Activated CD8-positive, alpha-beta T cell treated with anti-CD3 and anti-CD28 coated beads for 36 hours (primary cell): ENCODE results near the gene NKX2-2. TPM values are rescaled to one million over a fixed set of nuclear protein-coding genes. Genes with fewer than 3 reads are reported as not detected.
A peak's percentile ranks its signal among the peaks of the same experiment; 100 is the strongest.

Experiments
- ATAC-seq: fragments of 200-7000 bp; cut with Tn5 transposase; one replicate; pipeline ENCODE4 v1.10.0; 2021; ENCODE audit warnings: mild to moderate bottlenecking, moderate library complexity
- CTCF ChIA-PET: fragments of 350-600 bp; sonication (Branson Sonifier 250); formaldehyde crosslinking; loops from one replicate; lab custom pipeline; 2021; ENCODE audit warnings: antibody characterized with exemption; lab: Charles Lee
- POLR2A ChIA-PET: fragments of 350-600 bp; sonication (Branson Sonifier 250); formaldehyde crosslinking; loops from one replicate; lab custom pipeline; 2021; ENCODE audit warnings: antibody characterized with exemption; lab: Charles Lee
- DNase-seq: peaks from one replicate; pipeline ENCODE4 v3.0.0-alpha.2; 2020
- H3K27ac Mint-ChIP-seq: one replicate; pipeline ENCODE4 v1.8.0; 2021; ENCODE audit warnings: mild to moderate bottlenecking, mixed read lengths
- H3K27me3 Mint-ChIP-seq: one replicate; pipeline ENCODE4 v1.8.0; 2021; ENCODE audit warnings: mixed read lengths
- H3K36me3 Mint-ChIP-seq: one replicate; pipeline ENCODE4 v1.8.0; 2021; ENCODE audit warnings: low read depth, mixed read lengths
- H3K4me1 Mint-ChIP-seq: one replicate; pipeline ENCODE4 v1.8.0; 2021; ENCODE audit warnings: low read depth, mixed read lengths
- H3K4me3 Mint-ChIP-seq: one replicate; pipeline ENCODE4 v1.8.0; 2021; ENCODE audit warnings: mild to moderate bottlenecking, moderate library complexity, mixed read lengths
- H3K9me3 Mint-ChIP-seq: one replicate; pipeline ENCODE4 v1.8.0; 2021; ENCODE audit warnings: mixed read lengths
- intact Hi-C: fragments of 100-400 bp; cut with micrococcal nuclease; formaldehyde crosslinking; loops from one replicate; pipeline ENCODE4 v1.10.0; 2022
- total RNA-seq, 2 experiments: library from RNA; stranded (reverse); gene quantifications; one replicate each; pipeline ENCODE4 v1.2.3, GENCODE V29; 2021
- TF ChIP-seq, protein P1 (sequence below): fragments of 200-600 bp; IDR thresholded peaks from one replicate; pipeline ENCODE4 v1.8.0; 2022; ENCODE audit warnings: antibody characterized with exemption, mild to moderate bottlenecking

NKX2-2 gene
- total RNA-seq, 2 experiments from 2014 or later, result not detected

DNA sequence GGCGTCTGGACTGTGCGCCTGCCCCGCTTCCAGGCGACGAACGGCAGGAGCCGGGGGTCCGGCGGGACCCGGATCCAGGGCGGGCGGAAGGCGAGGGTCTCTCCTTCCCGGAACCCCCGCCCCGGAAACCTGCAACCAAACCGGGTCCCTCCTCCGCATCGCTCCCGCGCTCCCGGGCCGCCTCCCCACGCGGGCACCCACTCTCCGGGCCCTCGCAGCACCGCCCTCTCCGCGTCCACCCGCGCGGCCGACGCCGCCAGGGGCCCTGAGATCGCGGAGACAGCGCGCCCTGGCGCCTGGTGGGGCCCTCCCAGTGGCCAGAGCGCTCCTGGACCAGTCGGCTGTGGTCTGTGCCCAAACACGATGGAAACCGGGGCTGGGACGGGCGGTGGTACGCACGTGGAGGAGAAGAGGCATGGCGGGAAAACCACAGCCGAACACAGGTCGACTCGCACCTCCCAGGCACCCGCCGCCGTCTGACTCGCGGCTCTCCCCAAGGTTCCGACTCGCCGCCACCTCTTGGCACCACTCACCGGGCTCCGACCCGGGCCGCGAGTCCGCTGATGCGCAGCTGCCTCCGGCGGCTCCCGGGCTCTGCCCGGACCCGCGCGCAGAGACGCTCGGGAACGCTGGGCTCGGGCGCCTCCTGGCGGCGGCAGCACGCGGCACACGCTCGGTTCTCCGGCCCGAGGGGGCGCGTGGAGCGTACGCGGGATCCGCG is 7.9 kb downstream of the NKX2-2 start:
- no peak overlapping the region for H3K27ac Mint-ChIP-seq
- H3K27me3 Mint-ChIP-seq, result peaks cover 52% of the 10 kb centered on the region
- H3K4me1 Mint-ChIP-seq, result peaks cover 18% of the 10 kb centered on the region
- H3K9me3 Mint-ChIP-seq, result no peaks in the 10 kb centered on the region
- DNase-seq (peak; percentile 65), ATAC-seq (peak; percentile 75)
- H3K36me3 Mint-ChIP-seq, result no peaks in the 10 kb centered on the region
- intact Hi-C loops, result loop anchor here (1.0 to 5.0 kb wide), 3 partner anchors 109 to 644 kb away; partner anchors contain the start of gene NKX2-4
- peak overlapping the region; percentile 64 for H3K4me3 Mint-ChIP-seq
- CTCF ChIA-PET, result interaction anchor here (0.7 to 11.4 kb wide), 50 partner anchors 10 to 669 kb away, joined by 3 to 256 read pairs (median 4); partner anchors contain the start of genes KIZ, LINC00237 and XRN2
- TF ChIP-seq, protein P1, sequence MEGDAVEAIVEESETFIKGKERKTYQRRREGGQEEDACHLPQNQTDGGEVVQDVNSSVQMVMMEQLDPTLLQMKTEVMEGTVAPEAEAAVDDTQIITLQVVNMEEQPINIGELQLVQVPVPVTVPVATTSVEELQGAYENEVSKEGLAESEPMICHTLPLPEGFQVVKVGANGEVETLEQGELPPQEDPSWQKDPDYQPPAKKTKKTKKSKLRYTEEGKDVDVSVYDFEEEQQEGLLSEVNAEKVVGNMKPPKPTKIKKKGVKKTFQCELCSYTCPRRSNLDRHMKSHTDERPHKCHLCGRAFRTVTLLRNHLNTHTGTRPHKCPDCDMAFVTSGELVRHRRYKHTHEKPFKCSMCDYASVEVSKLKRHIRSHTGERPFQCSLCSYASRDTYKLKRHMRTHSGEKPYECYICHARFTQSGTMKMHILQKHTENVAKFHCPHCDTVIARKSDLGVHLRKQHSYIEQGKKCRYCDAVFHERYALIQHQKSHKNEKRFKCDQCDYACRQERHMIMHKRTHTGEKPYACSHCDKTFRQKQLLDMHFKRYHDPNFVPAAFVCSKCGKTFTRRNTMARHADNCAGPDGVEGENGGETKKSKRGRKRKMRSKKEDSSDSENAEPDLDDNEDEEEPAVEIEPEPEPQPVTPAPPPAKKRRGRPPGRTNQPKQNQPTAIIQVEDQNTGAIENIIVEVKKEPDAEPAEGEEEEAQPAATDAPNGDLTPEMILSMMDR, result peak; percentile 89
- POLR2A ChIA-PET, result interaction anchor here (1.1 kb wide), 1 partner anchor 270 kb away, joined by 5 read pairs; no protein-coding TSS in a partner anchor

DNA sequence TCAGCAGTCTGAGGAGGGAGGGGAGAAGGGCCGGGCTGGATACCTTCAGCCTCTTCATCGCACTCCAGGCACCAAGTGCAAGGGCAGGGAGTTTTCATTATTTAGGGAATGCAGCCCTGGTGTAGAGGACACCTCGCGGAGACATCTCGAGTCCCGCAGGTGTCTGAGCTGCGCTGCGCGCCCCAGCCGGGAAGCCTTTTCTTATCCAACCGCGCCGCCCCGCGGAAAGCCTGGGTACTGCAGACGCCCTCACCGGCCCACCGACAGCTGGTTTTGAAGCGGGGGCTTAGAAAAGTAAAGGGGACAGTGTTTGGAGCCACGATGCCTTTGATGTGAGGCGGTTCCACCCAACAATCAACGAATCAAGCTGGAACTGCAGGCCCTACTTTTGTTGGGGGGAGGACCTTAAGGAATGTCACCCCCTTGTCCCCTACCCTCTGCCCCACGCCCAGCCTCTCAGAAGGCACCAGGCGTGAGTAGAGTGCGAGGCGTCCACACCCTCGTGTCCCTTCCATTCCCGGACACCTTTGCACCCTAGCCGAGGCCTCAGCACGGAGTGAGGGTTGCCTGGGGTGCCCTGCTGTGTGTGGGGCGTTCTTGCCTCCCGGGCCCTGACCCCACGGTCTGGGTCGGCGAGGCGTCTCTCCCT is 8.6 kb downstream of the NKX2-2 start:
- no peaks in the 10 kb centered on the region for H3K36me3 Mint-ChIP-seq
- DNase-seq (peak; percentile 89), ATAC-seq (peak; percentile 78)
- H3K27ac Mint-ChIP-seq, result no peak overlapping the region
- H3K4me1 Mint-ChIP-seq, result peaks cover 15% of the 10 kb centered on the region
- H3K9me3 Mint-ChIP-seq, result no peaks in the 10 kb centered on the region
- H3K27me3 Mint-ChIP-seq, result peaks cover 51% of the 10 kb centered on the region
- ChIA-PET CTCF (interaction anchor here (0.7 to 11.4 kb wide), 52 partner anchors 10 to 668 kb away, joined by 3 to 256 read pairs (median 4); partner anchors contain the start of genes KIZ, LINC00237 and XRN2), POLR2A (interaction anchor here (1.1 kb wide), 1 partner anchor 269 kb away, joined by 5 read pairs; no protein-coding TSS in a partner anchor)
- intact Hi-C loops, result loop anchor here (1.0 to 5.0 kb wide), 3 partner anchors 108 to 643 kb away; partner anchors contain the start of gene NKX2-4
- TF ChIP-seq, protein P1, result peak; percentile 95
- H3K4me3 Mint-ChIP-seq, result peak overlapping the region; percentile 53

DNA sequence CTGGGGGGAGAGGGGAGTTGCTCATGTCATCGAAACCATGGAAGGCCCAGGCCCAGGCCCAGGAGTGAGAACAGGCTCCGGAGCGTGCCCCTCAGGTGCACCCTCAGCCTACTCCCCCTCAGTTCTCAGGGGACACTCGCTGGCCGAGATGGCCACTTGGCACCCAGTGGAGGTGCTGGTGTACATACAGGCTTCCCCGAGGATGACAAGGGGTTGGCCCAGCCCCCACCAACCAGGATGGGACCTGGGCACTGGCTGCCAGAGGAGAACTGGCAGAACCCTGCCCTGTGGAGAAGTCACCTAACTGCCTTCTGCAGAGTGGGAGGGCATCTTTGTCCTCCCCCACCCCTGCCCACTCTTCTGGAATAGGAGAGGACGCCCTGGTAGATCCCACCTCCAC is 9.5 kb downstream of the NKX2-2 start:
- intact Hi-C loops, result no loop called here
- DNase-seq, result no peak
- TF ChIP-seq, protein P1, result no peak
- Mint-ChIP-seq H3K36me3 (no peaks in the 10 kb centered on the region), H3K27me3 (peaks cover 42% of the 10 kb centered on the region), H3K9me3 (no peaks in the 10 kb centered on the region), H3K4me1 (peaks cover 14% of the 10 kb centered on the region), H3K4me3 (no peak overlapping the region), H3K27ac (no peak overlapping the region)
- POLR2A ChIA-PET, result no interaction called here
- CTCF ChIA-PET, result interaction anchor here (0.6 to 11.4 kb wide), 35 partner anchors 9 to 667 kb away, joined by 3 to 256 read pairs (median 5); partner anchors contain the start of gene XRN2
- no peak for ATAC-seq

DNA sequence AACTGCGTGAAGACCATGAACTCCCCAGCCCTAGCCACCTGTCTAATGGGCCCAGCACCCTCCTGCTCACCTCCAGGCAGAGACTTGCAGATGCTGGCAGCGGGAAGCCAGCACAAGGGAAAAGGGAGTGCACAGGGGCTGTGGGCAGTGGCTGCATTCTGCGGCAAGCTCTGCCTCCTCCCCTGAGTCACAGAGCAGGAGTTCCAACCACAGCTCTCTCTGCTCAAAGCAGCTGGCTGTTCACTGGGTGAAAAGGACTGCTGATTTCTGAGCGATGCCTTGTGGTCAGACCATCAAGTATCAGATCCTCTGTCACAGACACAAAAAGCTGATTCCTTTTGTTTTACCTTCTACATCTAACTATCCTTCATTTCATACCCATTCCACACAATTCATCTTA is 10.5 kb downstream of the NKX2-2 start:
- Mint-ChIP-seq H3K4me1 (peaks cover 14% of the 10 kb centered on the region), H3K27ac (no peak overlapping the region), H3K36me3 (no peaks in the 10 kb centered on the region), H3K27me3 (peaks cover 37% of the 10 kb centered on the region), H3K4me3 (no peak overlapping the region), H3K9me3 (no peaks in the 10 kb centered on the region)
- intact Hi-C loops, result no loop called here
- DNase-seq (no peak), ATAC-seq (peak; percentile 24)
- ChIA-PET POLR2A (interaction anchor here (0.6 to 1.5 kb wide), 2 partner anchors 17 to 80 kb away, joined by 3 read pairs; no protein-coding TSS in a partner anchor), CTCF (interaction anchor here (0.6 to 11.4 kb wide), 12 partner anchors 12 to 665 kb away, joined by 3 to 256 read pairs (median 4); no protein-coding TSS in a partner anchor)
- TF ChIP-seq, protein P1, result no peak
